NK-92 treated with Interleukin-12 subunit alpha and Interleukin-12 subunit beta, amount 100 ng/mL, for 24 hours (cell line): ENCODE results near the gene DRAXIN.

Source experiments
- DNase-seq: peaks from one replicate; lab custom pipeline; 2025; lab: John Stamatoyannopoulos, UW

The DRAXIN gene

GRCh38 chr1:11738096-11738495 lies 46.6 kb downstream of the DRAXIN start:
- DNase-seq = no peak

- DNase-seq = no peak
Measured at GRCh38 chr1:11738783-11739182, 47.3 kb downstream of the DRAXIN start.

GRCh38 chr1:11740258-11741192 lies 49.0 kb downstream of the DRAXIN start:
- DNase-seq = peak; percentile 78

DNA sequence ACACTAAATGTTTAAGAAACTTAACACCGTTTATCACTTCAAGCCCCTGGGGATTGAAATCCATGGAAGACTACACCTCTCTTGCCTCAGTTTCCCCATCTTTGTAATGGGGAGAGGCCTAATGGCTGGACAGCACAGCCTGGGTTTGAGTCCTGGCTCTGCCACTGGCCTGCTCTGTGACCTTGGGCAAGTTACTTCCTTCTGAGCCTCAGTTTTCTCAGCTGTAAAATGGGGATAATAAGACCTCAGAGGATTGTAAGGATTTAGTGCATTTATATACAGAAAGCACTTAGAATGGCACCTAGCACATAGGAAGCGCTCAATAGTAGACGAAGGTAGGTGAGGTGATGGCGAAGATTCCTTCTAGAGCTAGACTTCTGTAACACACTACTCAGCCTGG lies 50.0 kb downstream of the DRAXIN start:
- DNase-seq = no peak

GRCh38 chr1:11741919-11742558 lies 50.5 kb downstream of the DRAXIN start:
- no peak for DNase-seq

DNA sequence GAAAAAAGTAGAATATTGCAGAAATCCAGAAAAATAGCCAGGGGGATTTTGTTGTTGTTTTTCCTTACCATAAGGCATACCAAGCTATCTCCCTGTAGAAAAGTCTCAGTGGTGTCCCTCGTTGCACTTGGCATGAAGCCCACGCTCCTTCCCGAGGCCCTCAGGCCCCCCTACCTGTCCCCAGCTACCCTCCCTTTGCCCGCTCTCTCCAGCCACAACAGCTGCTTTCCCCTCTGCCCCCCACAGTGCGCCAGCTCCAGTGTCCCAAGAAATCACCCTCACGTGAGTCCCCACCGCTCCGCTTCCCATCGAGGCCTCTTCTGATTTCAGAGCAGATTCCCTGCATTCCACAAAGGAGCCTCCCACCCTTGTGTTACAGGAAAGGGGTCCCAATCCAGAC lies 52.8 kb downstream of the DRAXIN start:
- DNase-seq = no peak

- DNase-seq = peak; percentile 36
Measured at GRCh38 chr1:11746092-11746491, 54.6 kb downstream of the DRAXIN start.

DNA sequence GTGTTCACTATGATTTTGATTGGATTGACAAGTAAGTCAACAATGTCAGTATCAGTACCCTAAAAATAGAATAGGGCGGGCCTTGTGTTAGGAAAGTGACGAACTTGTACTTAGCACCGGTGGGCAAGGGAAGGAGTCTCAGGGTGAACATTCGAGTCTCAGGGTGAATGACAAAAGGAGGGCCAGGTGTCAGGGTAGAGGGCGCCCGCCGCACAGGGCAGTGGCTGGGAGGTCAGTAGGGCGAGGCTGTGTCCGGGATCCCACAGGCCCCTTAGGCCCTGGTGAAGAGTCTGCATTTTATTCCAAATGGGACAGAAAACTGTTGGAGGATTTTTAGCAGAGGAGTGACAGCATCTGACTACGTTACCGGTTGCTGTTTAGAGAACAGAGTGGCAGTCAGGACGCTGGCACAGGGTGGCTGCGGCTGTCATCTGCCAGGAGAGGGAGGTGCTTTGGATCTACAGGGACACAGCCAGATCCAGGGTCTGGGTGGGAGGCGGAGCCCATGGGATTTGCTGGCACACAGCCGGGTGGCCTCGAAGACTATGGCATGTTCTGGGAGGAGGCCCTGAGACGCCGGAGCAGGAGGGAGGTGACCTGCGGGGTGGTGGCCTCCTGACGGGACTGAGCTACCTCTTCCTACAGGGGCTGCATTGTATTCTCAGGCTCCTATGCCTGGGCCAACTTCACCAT lies 55.4 kb downstream of the DRAXIN start:
- DNase-seq = no peak

GRCh38 chr1:11748294-11749202 lies 57.0 kb downstream of the DRAXIN start:
- no peak for DNase-seq

- DNase-seq = peak; percentile 78
Measured at GRCh38 chr1:11749203-11749689, 57.7 kb downstream of the DRAXIN start.

DNA sequence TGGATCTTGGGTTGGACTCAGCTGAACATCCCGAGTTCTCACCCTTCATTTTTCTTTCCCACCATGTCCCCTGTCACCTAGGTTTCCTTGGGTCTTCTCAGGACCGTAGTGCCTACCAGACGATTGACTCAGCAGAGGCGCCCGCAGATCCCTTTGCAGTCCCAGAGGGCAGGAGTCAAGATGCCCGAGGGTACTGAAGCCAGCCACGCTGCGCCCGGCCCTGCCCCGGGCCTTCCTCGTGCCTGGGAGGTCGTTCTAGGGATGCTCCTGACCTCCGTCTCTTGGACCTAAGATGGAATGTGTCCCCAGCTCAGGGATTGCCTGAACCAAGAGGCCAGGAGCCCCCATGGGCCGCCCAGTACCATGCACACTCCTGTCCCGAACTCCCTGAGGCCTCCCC lies 58.5 kb downstream of the DRAXIN start:
- DNase-seq = no peak

DNA sequence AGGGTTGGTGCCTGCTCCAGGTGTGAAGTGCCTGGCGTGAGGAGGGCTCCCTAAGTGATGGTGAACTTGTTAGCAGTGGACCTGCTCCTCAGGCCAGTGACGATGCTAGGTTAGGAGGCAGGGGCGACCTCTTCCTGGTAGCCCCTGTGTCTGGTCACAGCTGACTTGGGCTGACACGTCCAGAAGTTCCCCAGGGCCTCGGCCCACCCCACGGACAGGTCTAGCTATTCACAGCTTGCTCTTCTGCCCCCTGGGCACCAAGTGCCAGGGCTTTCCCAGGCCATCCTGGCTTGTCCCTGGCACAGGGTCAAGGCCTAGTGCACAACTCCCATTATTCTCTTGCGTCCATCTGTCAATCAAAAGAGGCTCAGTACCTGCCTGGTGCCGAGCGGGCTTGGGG lies 59.6 kb downstream of the DRAXIN start:
- no peak for DNase-seq

- DNase-seq = no peak
Measured at GRCh38 chr1:11752359-11753088, 61.0 kb downstream of the DRAXIN start.

DNA sequence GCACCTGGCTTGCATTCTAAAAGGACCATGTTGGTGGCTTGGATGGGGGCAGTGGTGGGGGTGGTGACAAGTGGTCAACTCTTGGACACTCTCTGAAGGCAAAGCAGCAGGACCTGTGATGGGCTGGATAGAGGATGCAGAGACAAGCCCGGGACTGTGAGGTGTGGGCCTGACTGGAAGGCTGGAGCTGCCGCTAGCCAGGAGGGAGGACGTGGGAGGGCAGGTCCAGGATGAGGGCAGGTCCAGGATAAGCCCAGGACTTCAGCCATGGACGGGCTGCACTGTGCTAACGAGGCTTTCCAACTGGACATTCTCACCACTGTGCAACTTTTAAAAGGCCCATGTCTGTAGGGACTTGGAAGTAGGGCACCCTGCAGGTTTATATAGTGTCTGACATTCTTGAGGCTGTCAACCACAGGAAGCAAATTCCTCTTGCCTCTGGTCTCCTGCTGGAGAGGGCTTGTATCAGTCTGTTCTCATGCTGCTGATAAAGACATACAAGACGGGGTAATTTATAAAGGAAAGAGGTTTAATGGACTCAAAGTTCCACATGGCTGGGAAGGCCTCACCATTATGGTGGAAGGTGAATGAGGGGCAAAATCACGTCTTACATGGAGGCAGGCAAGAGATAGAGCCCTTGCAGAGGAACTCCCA lies 62.2 kb downstream of the DRAXIN start:
- no peak for DNase-seq

GRCh38 chr1:11757047-11757446 lies 65.5 kb downstream of the DRAXIN start:
- no peak for DNase-seq

DNA sequence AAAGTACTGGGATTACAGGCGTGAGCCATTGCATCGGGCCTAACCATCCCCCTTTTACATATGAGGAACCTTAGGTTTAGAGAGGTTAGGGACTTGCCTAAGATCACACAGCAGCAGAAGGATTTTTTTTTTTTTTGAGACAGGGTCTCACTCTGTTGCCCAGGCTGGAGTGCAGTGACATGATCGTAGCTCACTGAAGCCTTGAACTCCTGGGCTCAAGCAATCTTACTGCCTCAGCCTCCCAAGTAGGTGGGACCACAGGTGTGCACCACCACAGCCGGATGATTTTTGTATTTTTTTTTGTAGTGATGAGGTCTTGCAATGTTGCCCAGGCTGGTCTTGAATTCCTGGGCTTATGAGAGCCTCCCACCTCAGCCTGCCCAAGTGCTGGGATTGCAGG lies 68.3 kb downstream of the DRAXIN start:
- no peak for DNase-seq

DNA sequence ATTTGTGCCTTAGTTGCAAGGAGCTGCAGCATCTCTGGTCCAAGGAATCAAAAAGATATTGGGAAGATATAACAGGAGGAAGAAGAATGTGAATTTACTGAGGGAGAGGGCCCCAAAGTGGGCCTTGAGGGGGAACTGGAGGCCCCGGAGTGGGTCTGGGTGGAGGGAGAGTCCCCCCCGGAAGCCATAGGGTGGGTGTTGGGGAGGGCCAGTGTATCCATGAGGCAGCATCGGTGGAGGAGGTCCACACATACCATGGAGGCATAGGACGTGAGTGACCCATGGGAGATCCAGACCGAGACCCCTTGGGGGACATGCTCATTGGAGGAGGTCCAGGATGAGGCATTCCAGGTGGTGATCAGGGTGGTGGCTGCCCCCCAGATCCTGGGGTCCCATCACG lies 69.8 kb downstream of the DRAXIN start:
- DNase-seq = no peak

- no peak for DNase-seq
Measured at GRCh38 chr1:11761988-11762406, 70.5 kb downstream of the DRAXIN start, which contains the start of gene C1orf167. C1orf167 (plus strand) TSS chr1:11762193; CDS start chr1:11764401, 2,208 bp downstream.

GRCh38 chr1:11764115-11764514 lies 72.6 kb downstream of the DRAXIN start:
- no peak for DNase-seq

GRCh38 chr1:11764519-11764918 lies 73.0 kb downstream of the DRAXIN start:
- no peak for DNase-seq
